Calu3 (cell line): ENCODE results near the gene BTBD19. TPM values are rescaled to one million over a fixed set of nuclear protein-coding genes. Genes with fewer than 3 reads are reported as not detected.

Experiments
- BruUV-seq: library from RNA; stranded (reverse); fragments of 400-500 nt; replicated peaks from 2 replicates; lab custom pipeline; 2021; lab: Mats Ljungman, UMichigan
- CTCF ChIA-PET: fragments of 300-600 bp; sonication (Branson Sonifier 250); formaldehyde crosslinking; loops from one replicate; lab custom pipeline; 2022; ENCODE audit warnings: antibody characterized with exemption; lab: Charles Lee
- DNase-seq: peaks from one replicate; pipeline ENCODE4 v3.0.0; 2022
- H3K27ac Mint-ChIP-seq: one replicate; pipeline ENCODE4 v1.8.0; 2022; ENCODE audit warnings: mixed read lengths; ENCODE audit not compliant: unreplicated experiment
- H3K27me3 Mint-ChIP-seq: one replicate; pipeline ENCODE4 v1.8.0; 2022; ENCODE audit warnings: mixed read lengths; ENCODE audit not compliant: unreplicated experiment
- H3K36me3 Mint-ChIP-seq: one replicate; pipeline ENCODE4 v1.8.0; 2022; ENCODE audit warnings: mild to moderate bottlenecking, moderate library complexity, mixed read lengths; ENCODE audit not compliant: insufficient read depth, unreplicated experiment
- H3K4me1 Mint-ChIP-seq: one replicate; pipeline ENCODE4 v1.8.0; 2022; ENCODE audit warnings: mild to moderate bottlenecking, low read depth, mixed read lengths; ENCODE audit not compliant: unreplicated experiment
- H3K4me3 Mint-ChIP-seq: one replicate; pipeline ENCODE4 v1.8.0; 2022; ENCODE audit warnings: mild to moderate bottlenecking, low read depth, moderate library complexity, mixed read lengths; ENCODE audit not compliant: unreplicated experiment
- H3K9me3 Mint-ChIP-seq: one replicate; pipeline ENCODE4 v1.8.0; 2022; ENCODE audit warnings: low read depth, mixed read lengths; ENCODE audit not compliant: unreplicated experiment
- intact Hi-C: fragments of 100-400 bp; cut with micrococcal nuclease; formaldehyde crosslinking; loops from one replicate; pipeline ENCODE4 v1.10.0; 2022; ENCODE audit not compliant: unreplicated experiment
- total RNA-seq: library from RNA; stranded (reverse); gene quantifications from 2 replicates; pipeline ENCODE4 v1.2.3, GENCODE V29; 2022
- TF ChIP-seq, protein P1 (sequence below): fragments of 200-600 bp; IDR thresholded peaks from one replicate; pipeline ENCODE4 v1.8.0; 2022; ENCODE audit warnings: antibody characterized with exemption; ENCODE audit not compliant: unreplicated experiment

BTBD19 gene
- total RNA-seq, 1 experiment from 2014 or later = 5.9 TPM

DNA sequence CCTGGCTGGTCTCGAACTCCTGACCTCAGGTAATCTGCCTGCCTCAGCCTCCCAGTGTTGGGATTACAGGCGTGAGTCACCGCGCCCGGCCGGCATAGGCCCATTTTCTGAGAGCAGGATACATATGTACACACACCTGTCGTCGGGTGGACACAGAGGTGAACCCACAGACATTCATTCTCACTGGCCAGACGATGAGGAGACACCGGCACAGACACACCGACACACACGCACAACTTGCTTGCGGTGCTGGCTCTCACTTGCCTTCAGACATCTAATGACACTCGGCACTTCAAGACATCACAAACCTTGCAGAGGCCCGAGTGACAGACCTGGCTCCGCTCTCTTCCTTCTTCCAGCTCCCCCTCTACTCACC lies 34.2 kb downstream of the BTBD19 start:
- H3K4me1 Mint-ChIP-seq = no peaks in the 10 kb centered on the region
- CTCF ChIA-PET = interaction anchor here (0.8 to 1.3 kb wide), 3 partner anchors 42 to 94 kb away, joined by 3 to 4 read pairs (median 3); partner anchors contain the start of gene PLK3
- BruUV-seq = no TSS peak
- intact Hi-C loops = no loop called here
- no peak for DNase-seq
- TF ChIP-seq, protein P1, sequence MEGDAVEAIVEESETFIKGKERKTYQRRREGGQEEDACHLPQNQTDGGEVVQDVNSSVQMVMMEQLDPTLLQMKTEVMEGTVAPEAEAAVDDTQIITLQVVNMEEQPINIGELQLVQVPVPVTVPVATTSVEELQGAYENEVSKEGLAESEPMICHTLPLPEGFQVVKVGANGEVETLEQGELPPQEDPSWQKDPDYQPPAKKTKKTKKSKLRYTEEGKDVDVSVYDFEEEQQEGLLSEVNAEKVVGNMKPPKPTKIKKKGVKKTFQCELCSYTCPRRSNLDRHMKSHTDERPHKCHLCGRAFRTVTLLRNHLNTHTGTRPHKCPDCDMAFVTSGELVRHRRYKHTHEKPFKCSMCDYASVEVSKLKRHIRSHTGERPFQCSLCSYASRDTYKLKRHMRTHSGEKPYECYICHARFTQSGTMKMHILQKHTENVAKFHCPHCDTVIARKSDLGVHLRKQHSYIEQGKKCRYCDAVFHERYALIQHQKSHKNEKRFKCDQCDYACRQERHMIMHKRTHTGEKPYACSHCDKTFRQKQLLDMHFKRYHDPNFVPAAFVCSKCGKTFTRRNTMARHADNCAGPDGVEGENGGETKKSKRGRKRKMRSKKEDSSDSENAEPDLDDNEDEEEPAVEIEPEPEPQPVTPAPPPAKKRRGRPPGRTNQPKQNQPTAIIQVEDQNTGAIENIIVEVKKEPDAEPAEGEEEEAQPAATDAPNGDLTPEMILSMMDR = no peak
- no peaks in the 10 kb centered on the region for H3K27me3 Mint-ChIP-seq
- H3K4me3 Mint-ChIP-seq = peak overlapping the region; percentile 74
- no peaks in the 10 kb centered on the region for H3K9me3 Mint-ChIP-seq
- no peak overlapping the region for H3K27ac Mint-ChIP-seq
- H3K36me3 Mint-ChIP-seq = peaks cover 13% of the 10 kb centered on the region

- Mint-ChIP-seq H3K4me1 (no peaks in the 10 kb centered on the region), H3K36me3 (peaks cover 13% of the 10 kb centered on the region), H3K27me3 (no peaks in the 10 kb centered on the region), H3K27ac (no peak within 1 kb of the TSS), H3K4me3 (peak within 1 kb of the TSS; percentile 74), H3K9me3 (no peaks in the 10 kb centered on the region)
- CTCF ChIA-PET = interaction anchor here (0.7 to 1.3 kb wide), 7 partner anchors 29 to 128 kb away, joined by 3 to 6 read pairs (median 4); partner anchors contain the start of gene PLK3
- intact Hi-C loops = no loop called here
- DNase-seq = peak; percentile 47
- TF ChIP-seq, protein P1 = no peak
- no TSS peak for BruUV-seq
These were observed 34.7 kb downstream of the BTBD19 start, which contains the start of gene PTCH2 for GRCh38 chr1:44842862-44843655. Gene PTCH2 (minus strand): TSS chr1:44843253. CDS start chr1:44842932, 321 bp downstream.

GRCh38 chr1:44846985-44847384 lies 38.7 kb downstream of the BTBD19 start:
- TF ChIP-seq, protein P1 = no peak
- Mint-ChIP-seq H3K9me3 (no peaks in the 10 kb centered on the region), H3K36me3 (peaks cover 9% of the 10 kb centered on the region), H3K27ac (no peak overlapping the region), H3K4me1 (peaks cover 17% of the 10 kb centered on the region), H3K4me3 (no peak overlapping the region), H3K27me3 (no peaks in the 10 kb centered on the region)
- no TSS peak for BruUV-seq
- intact Hi-C loops = no loop called here
- DNase-seq = no peak
- CTCF ChIA-PET = no interaction called here

- no peak for DNase-seq
- no peak overlapping the region for H3K27ac Mint-ChIP-seq
- CTCF ChIA-PET = interaction anchor here (0.6 kb wide), 1 partner anchor 22 kb away, joined by 4 read pairs; no protein-coding TSS in a partner anchor
- BruUV-seq = no TSS peak
- H3K27me3 Mint-ChIP-seq = no peaks in the 10 kb centered on the region
- H3K9me3 Mint-ChIP-seq = no peaks in the 10 kb centered on the region
- intact Hi-C loops = no loop called here
- H3K4me3 Mint-ChIP-seq = no peak overlapping the region
- TF ChIP-seq, protein P1 = no peak
- peaks cover 17% of the 10 kb centered on the region for H3K4me1 Mint-ChIP-seq
- H3K36me3 Mint-ChIP-seq = peaks cover 2% of the 10 kb centered on the region
These were observed 39.5 kb downstream of the BTBD19 start for GRCh38 chr1:44847845-44848244.
